Testis (tissue), 3 donors: Measurements from ENCODE around the gene NFIX. TPM values are rescaled to one million over a fixed set of nuclear protein-coding genes. Genes with fewer than 3 reads are reported as not detected.

ENCODE experiments used
- DNase-seq: peaks from one replicate; pipeline ENCODE4 v3.0.0-alpha.2; 2019
- H3K27ac ChIP-seq, 2 donors: fragments of 200-600 bp; sonication (generic); one replicate each; pipeline ENCODE4 v1.5.1; 2019
- H3K27me3 ChIP-seq: fragments of 200-600 bp; sonication (generic); one replicate; pipeline ENCODE4 v1.5.1; 2019
- H3K36me3 ChIP-seq: fragments of 200-600 bp; sonication (generic); one replicate; pipeline ENCODE4 v1.5.1; 2017; ENCODE audit warnings: low read depth; ENCODE audit errors: missing control alignments
- H3K4me1 ChIP-seq: fragments of 200-600 bp; sonication (generic); one replicate; pipeline ENCODE4 v1.5.1; 2019
- H3K4me3 ChIP-seq, 2 donors: fragments of 200-600 bp; sonication (generic); one replicate each; pipeline ENCODE4 v1.5.1; 2017 to 2019
- H3K9me3 ChIP-seq: fragments of 200-600 bp; sonication (generic); one replicate; pipeline ENCODE4 v1.5.1; 2017
- CTCF ChIP-seq, 3 experiments: fragments of 450-650 bp in 2 of 3; fragments of 200-600 bp in 1 of 3; sonication (generic) in 1 of 3; IDR thresholded peaks; one replicate each; pipeline ENCODE4 v1.5.1; 2016 to 2019; ENCODE audit warnings: antibody characterized with exemption in 3 of 3, mild to moderate bottlenecking in 2 of 3, moderate library complexity in 1 of 3
- POLR2A ChIP-seq: fragments of 450-650 bp; IDR thresholded peaks from one replicate; pipeline ENCODE4 v1.6.1; 2017; ENCODE audit warnings: antibody characterized with exemption, mild to moderate bottlenecking, moderate library complexity
- WGBS, 2 donors: methylation state at CpG; one replicate each; pipeline ENCODE4 v1.1.5; 2018; 5-methylcytosine and 5-hydroxymethylcytosine counted together
- intact Hi-C: fragments of 100-400 bp; cut with DNase I; formaldehyde crosslinking; loops from one replicate; pipeline ENCODE4 v1.15.1; 2023; ENCODE audit warnings: low total_unique reads
- polyA plus RNA-seq: library from polyadenylated mRNA; stranded (reverse); fragments of 350-450 nt; fragmentation: Illumina TruSeq; extraction: RNeasy Lipid Tissue Mini Kit (QIAGEN cat#74804); gene quantifications from one replicate; pipeline ENCODE4 v1.2.3, GENCODE V29; 2014; ENCODE audit warnings: low read depth, low replicate concordance; ENCODE audit not compliant: insufficient read depth
- total RNA-seq, 2 donors: library from RNA; depleted of rRNA; stranded (reverse); fragments of >200 nt; gene quantifications; one replicate each; pipeline ENCODE4 v1.2.3, GENCODE V29; 2016

The NFIX gene
- total and polyA plus RNA-seq, 3 donors from 2014 or later, result 47.4 to 62.4 (median 51.7) TPM

GRCh38 chr19:13005253-13005652 is 10.0 kb downstream of the NFIX start:
- no peaks in the 10 kb centered on the region for H3K27me3 ChIP-seq
- WGBS, 2 donors, result 56 to 61% methylated on average over 4 of the region's 4 CpGs
- H3K4me3 ChIP-seq, result no peak overlapping the region
- TF ChIP-seq POLR2A, result no peak
- no peak for TF ChIP-seq CTCF (IDR thresholded peaks at IDR 0.05)
- intact Hi-C loops, result no loop called here
- H3K4me1 ChIP-seq, result peaks cover 57% of the 10 kb centered on the region
- H3K9me3 ChIP-seq, result no peaks in the 10 kb centered on the region
- peak overlapping the region in 1 of 2 donors; percentile 23 for H3K27ac ChIP-seq
- H3K36me3 ChIP-seq, result no peaks in the 10 kb centered on the region
- DNase-seq, result no peak

- Histone ChIP-seq H3K4me1 (peaks cover 63% of the 10 kb centered on the region), H3K9me3 (no peaks in the 10 kb centered on the region), H3K27ac (no peak overlapping the region), H3K36me3 (no peaks in the 10 kb centered on the region), H3K27me3 (no peaks in the 10 kb centered on the region), H3K4me3 (no peak overlapping the region)
- DNase-seq, result no peak
- TF ChIP-seq POLR2A (no peak), CTCF (IDR thresholded peaks at IDR 0.05) (no peak)
- 57 to 60% methylated on average over 8 to 12 of the region's 12 CpGs for WGBS, 2 donors
- intact Hi-C loops, result no loop called here
Measured at GRCh38 chr19:13005861-13006370, 10.6 kb downstream of the NFIX start.

GRCh38 chr19:13006431-13007281 is 11.4 kb downstream of the NFIX start:
- intact Hi-C loops, result no loop called here
- H3K4me3 ChIP-seq, result no peak overlapping the region
- peaks cover 59% of the 10 kb centered on the region for H3K4me1 ChIP-seq
- H3K36me3 ChIP-seq, result no peaks in the 10 kb centered on the region
- no peaks in the 10 kb centered on the region for H3K9me3 ChIP-seq
- H3K27ac ChIP-seq, result no peak overlapping the region
- H3K27me3 ChIP-seq, result no peaks in the 10 kb centered on the region
- 73 to 80% methylated on average over 20 to 28 of the region's 28 CpGs for WGBS, 2 donors
- no peak for DNase-seq
- TF ChIP-seq CTCF (IDR thresholded peaks at IDR 0.05) (no peak), POLR2A (no peak)

GRCh38 chr19:13007292-13008045 is 12.2 kb downstream of the NFIX start:
- intact Hi-C loops, result no loop called here
- Histone ChIP-seq H3K27ac (peak overlapping the region in 1 of 2 donors; percentile 45), H3K27me3 (no peaks in the 10 kb centered on the region), H3K9me3 (no peaks in the 10 kb centered on the region), H3K4me1 (peaks cover 57% of the 10 kb centered on the region), H3K4me3 (no peak overlapping the region), H3K36me3 (no peaks in the 10 kb centered on the region)
- DNase-seq, result peak; percentile 75
- TF ChIP-seq POLR2A (no peak), CTCF (IDR thresholded peaks at IDR 0.05) (no peak)
- WGBS, 2 donors, result 47 to 70% methylated on average over 6 to 17 of the region's 17 CpGs
